HCEC 1CT (cell line): ENCODE results near the gene VRK3.

ENCODE experiments used
- DNase-seq: peaks from one replicate; pipeline ENCODE4 v3.0.0-alpha.2; 2017

The VRK3 gene

GRCh38 chr19:49927526-49928264 lies 97.5 kb downstream of the VRK3 start:
- no peak for DNase-seq

DNA sequence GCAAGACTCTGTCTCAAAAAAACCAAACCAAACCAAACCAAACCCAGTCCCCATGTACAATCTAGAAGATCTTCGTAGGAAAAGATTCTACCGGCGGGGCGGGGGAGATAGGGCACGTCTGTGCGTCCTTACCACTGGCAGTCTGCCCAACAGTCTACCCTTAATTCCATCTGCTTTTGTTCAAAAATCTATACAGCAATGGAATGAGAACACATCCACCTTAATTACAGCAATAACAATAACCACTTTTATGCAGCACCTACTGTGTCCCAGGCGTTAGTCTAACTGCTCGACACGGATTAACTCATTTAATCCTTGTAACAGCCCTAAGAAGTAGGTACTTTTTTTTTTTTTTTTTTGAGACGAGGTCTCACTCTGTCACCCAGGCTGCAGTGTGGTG lies 98.7 kb downstream of the VRK3 start:
- DNase-seq: no peak
